ENCODE measurements around the gene CLSTN2. TPM values are rescaled to one million over a fixed set of nuclear protein-coding genes. Genes with fewer than 3 reads are reported as not detected.

CLSTN2 gene
- total RNA-seq, 1 experiment from 2014 or later, result not detected

DNA sequence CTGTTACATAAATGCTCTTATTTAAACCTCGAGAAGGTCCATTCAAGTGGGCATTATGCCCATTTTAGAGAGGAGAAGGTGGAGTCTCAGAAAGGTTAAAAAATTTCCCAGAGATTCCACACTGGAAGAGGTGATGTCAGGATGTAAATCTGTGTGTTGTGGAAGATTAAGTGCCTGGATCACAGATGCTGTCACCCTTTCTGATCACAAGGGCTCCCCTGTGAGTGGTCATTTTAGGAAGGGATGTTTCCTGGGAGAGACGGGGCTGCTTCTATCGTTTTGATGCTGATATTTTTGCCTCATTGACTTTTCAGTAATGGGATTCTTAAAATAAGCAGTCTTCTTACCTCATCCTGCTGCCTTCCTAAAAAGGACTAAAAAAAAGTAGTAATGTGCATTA, 132.5 kb downstream of the CLSTN2 start:
- intact Hi-C loops (cut with micrococcal nuclease), result no loop called here
- DNase-seq (no peak), ATAC-seq (no peak)
- POLR2A ChIA-PET (ENCODE audit: unreplicated experiment), result no interaction called here
- Histone ChIP-seq H3K4me2 (ENCODE audit: low read length) (no peak overlapping the region), H3K79me2 (ENCODE audit: low read length) (no peaks in the 10 kb centered on the region), H3K9me2 (replicated peaks; ENCODE audit: low read length) (no peaks in the 10 kb centered on the region), H3K27ac (ENCODE audit: low read length) (no peak overlapping the region), H3K27me3 (ENCODE audit: low read length) (no peaks in the 10 kb centered on the region), H2AFZ (ENCODE audit: low read length) (no peak overlapping the region), H3K9ac (ENCODE audit: low read length) (no peak overlapping the region), H4K20me1 (ENCODE audit: low read length) (no peaks in the 10 kb centered on the region), H3F3A (ENCODE audit: low read length, unreplicated experiment) (no peaks in the 10 kb centered on the region), H3K36me3 (ENCODE audit: low read depth, low read length) (no peaks in the 10 kb centered on the region), H3K4me1 (ENCODE audit: insufficient read depth, low read length) (no peaks in the 10 kb centered on the region), H3K4me3 (ENCODE audit: low read length) (no peak overlapping the region), H3K9me3 (ENCODE audit: low read length) (no peaks in the 10 kb centered on the region)
- CTCF ChIA-PET, result no interaction called here
- TF ChIP-seq EZH2 (IDR thresholded peaks at IDR 0.05; ENCODE audit: low read length, unreplicated experiment) (no peak), EZH2phosphoT487 (IDR thresholded peaks at IDR 0.05; ENCODE audit: borderline replicate concordance, low read length) (no peak), CTCF (conservative IDR thresholded peaks at IDR 0.05; ENCODE audit: low read depth, low read length) (no peak)
- no TSS peak for BruUV-seq (replicated peaks)

GRCh38 chr3:140068494-140069017, 133.6 kb downstream of the CLSTN2 start:
- Histone ChIP-seq H3K27me3 (ENCODE audit: low read length) (no peaks in the 10 kb centered on the region), H2AFZ (ENCODE audit: low read length) (no peak overlapping the region), H3K4me1 (ENCODE audit: insufficient read depth, low read length) (no peaks in the 10 kb centered on the region), H3K79me2 (ENCODE audit: low read length) (no peaks in the 10 kb centered on the region), H3F3A (ENCODE audit: low read length, unreplicated experiment) (no peaks in the 10 kb centered on the region), H3K4me3 (ENCODE audit: low read length) (no peak overlapping the region), H3K9ac (ENCODE audit: low read length) (no peak overlapping the region), H3K9me2 (replicated peaks; ENCODE audit: low read length) (no peaks in the 10 kb centered on the region), H4K20me1 (ENCODE audit: low read length) (no peaks in the 10 kb centered on the region), H3K27ac (ENCODE audit: low read length) (no peak overlapping the region), H3K36me3 (ENCODE audit: low read depth, low read length) (no peaks in the 10 kb centered on the region), H3K9me3 (ENCODE audit: low read length) (no peaks in the 10 kb centered on the region), H3K4me2 (ENCODE audit: low read length) (no peak overlapping the region)
- CTCF ChIA-PET, result no interaction called here
- intact Hi-C loops (cut with micrococcal nuclease), result no loop called here
- no TSS peak for BruUV-seq (replicated peaks)
- ATAC-seq, result no peak
- TF ChIP-seq CTCF (conservative IDR thresholded peaks at IDR 0.05; ENCODE audit: low read depth, low read length) (no peak), EZH2 (IDR thresholded peaks at IDR 0.05; ENCODE audit: low read length, unreplicated experiment) (no peak), EZH2phosphoT487 (IDR thresholded peaks at IDR 0.05; ENCODE audit: borderline replicate concordance, low read length) (no peak)
- POLR2A ChIA-PET (ENCODE audit: unreplicated experiment), result no interaction called here
- DNase-seq, result no peak

- H3K4me3 ChIP-seq (ENCODE audit: low read length), result no peak overlapping the region
- no peaks in the 10 kb centered on the region for H3K9me3 ChIP-seq (ENCODE audit: low read length)
- BruUV-seq (replicated peaks), result no TSS peak
- H2AFZ ChIP-seq (ENCODE audit: low read length), result no peak overlapping the region
- no peaks in the 10 kb centered on the region for H3K36me3 ChIP-seq (ENCODE audit: low read depth, low read length)
- H3F3A ChIP-seq (ENCODE audit: low read length, unreplicated experiment), result no peaks in the 10 kb centered on the region
- DNase-seq (no peak), ATAC-seq (no peak)
- no peak overlapping the region for H3K9ac ChIP-seq (ENCODE audit: low read length)
- H3K79me2 ChIP-seq (ENCODE audit: low read length), result no peaks in the 10 kb centered on the region
- H3K4me2 ChIP-seq (ENCODE audit: low read length), result no peak overlapping the region
- intact Hi-C loops (cut with micrococcal nuclease), result no loop called here
- TF ChIP-seq EZH2phosphoT487 (IDR thresholded peaks at IDR 0.05; ENCODE audit: borderline replicate concordance, low read length), result no peak
- TF ChIP-seq EZH2 (IDR thresholded peaks at IDR 0.05; ENCODE audit: low read length, unreplicated experiment), result no peak
- no peak for TF ChIP-seq CTCF (conservative IDR thresholded peaks at IDR 0.05; ENCODE audit: low read depth, low read length)
- H3K27ac ChIP-seq (ENCODE audit: low read length), result no peak overlapping the region
- ChIA-PET POLR2A (ENCODE audit: unreplicated experiment) (no interaction called here), CTCF (no interaction called here)
- no peaks in the 10 kb centered on the region for H3K27me3 ChIP-seq (ENCODE audit: low read length)
- H3K9me2 ChIP-seq (replicated peaks; ENCODE audit: low read length), result no peaks in the 10 kb centered on the region
- no peaks in the 10 kb centered on the region for H4K20me1 ChIP-seq (ENCODE audit: low read length)
- H3K4me1 ChIP-seq (ENCODE audit: insufficient read depth, low read length), result no peaks in the 10 kb centered on the region
Measured at GRCh38 chr3:140073278-140074045, 138.5 kb downstream of the CLSTN2 start.

Measured in PC-3 (cell line).